Adrenal gland (tissue), 12 donors: ENCODE results near the gene ZC3H12A. TPM values are rescaled to one million over a fixed set of nuclear protein-coding genes. Genes with fewer than 3 reads are reported as not detected.

Source experiments
- DNase-seq, 7 donors: peaks; one replicate each; pipeline ENCODE4 v3.0.0-alpha.2; 2019 to 2020
- H3K27ac ChIP-seq, 5 donors: fragments of 200-600 bp; sonication (generic) in 4 of 5; 1 replicate in 3 of 5; 2 replicates in 2 of 5; pipeline versions ENCODE4 v1.5.1 to v1.8.0; 2016 to 2020; ENCODE audit warnings: mild to moderate bottlenecking in 1 of 5
- H3K27me3 ChIP-seq: fragments of 200-600 bp; 2 replicates; pipeline ENCODE4 v1.8.0; 2021
- H3K36me3 ChIP-seq, 2 donors: fragments of 200-600 bp; replicated peaks in 1 of 2; 1 replicate in 1 of 2; 2 replicates in 1 of 2; pipeline versions ENCODE4 v1.5.1 to v1.8.0; 2018 to 2022
- H3K4me1 ChIP-seq, 2 donors: fragments of 200-600 bp; replicated peaks in 1 of 2; 1 replicate in 1 of 2; 2 replicates in 1 of 2; pipeline versions ENCODE4 v1.5.1 to v1.8.0; 2018 to 2021
- H3K4me3 ChIP-seq, 4 donors: fragments of 200-600 bp; sonication (generic) in 3 of 4; one replicate each; pipeline ENCODE4 v1.5.1; 2016 to 2018
- H3K9me3 ChIP-seq, 3 donors: fragments of 200-600 bp; sonication (generic) in 1 of 3; replicated peaks in 1 of 3; 1 replicate in 2 of 3; 2 replicates in 1 of 3; pipeline versions ENCODE4 v1.5.1 to v1.8.0; 2016 to 2021
- CTCF ChIP-seq, 6 experiments: fragments of 450-650 bp in 4 of 6; fragments of 200-600 bp in 2 of 6; sonication (generic) in 1 of 6; IDR thresholded peaks; 1 replicate in 5 of 6; 2 replicates in 1 of 6; pipeline versions ENCODE4 v1.5.1 to v1.8.0; 2016 to 2021; ENCODE audit warnings: antibody characterized with exemption in 6 of 6, mild to moderate bottlenecking in 2 of 6, moderate library complexity in 1 of 6
- POLR2A ChIP-seq, 2 donors: fragments of 450-650 bp; IDR thresholded peaks; one replicate each; pipeline ENCODE4 v1.6.1; 2017; ENCODE audit warnings: antibody characterized with exemption in 2 of 2, mild to moderate bottlenecking in 2 of 2, moderate library complexity in 1 of 2
- WGBS, 4 donors: extraction: QIAGEN DNeasy Blood & Tissue Kit in 2 of 4; methylation state at CpG; one replicate each; pipeline versions ENCODE4 v1.1.5 to v1.1.7; 2013 to 2017; 5-methylcytosine and 5-hydroxymethylcytosine counted together
- intact Hi-C, 2 donors: fragments of 100-400 bp; cut with DNase I; formaldehyde crosslinking; loops; one replicate each; pipeline versions ENCODE4 v1.14.1 to v1.15.0; 2022 to 2023
- polyA plus RNA-seq, 3 donors: library from polyadenylated mRNA; stranded (reverse); fragments of 200-250 nt in 2 of 3; fragments of 350-450 nt in 1 of 3; fragmentation: Illumina TruSeq in 1 of 3; extraction: RNeasy Lipid Tissue Mini Kit (QIAGEN cat#74804) in 1 of 3; gene quantifications; one replicate each; pipeline ENCODE4 v1.2.3, GENCODE V29; 2013 to 2014
- total RNA-seq, 9 donors: library from RNA; depleted of rRNA in 4 of 9; stranded (reverse); fragments of >200 nt in 4 of 9; fragments of 120-200 nt in 1 of 9; fragmentation: NEBNext Ultra II Directional in 1 of 9; extraction: Animal tissue kit (Norgen Biotek cat#: 25700) in 1 of 9; gene quantifications; one replicate each; pipeline versions ENCODE4 v1.1.0 to v1.2.4, GENCODE V29; 2013 to 2023
- donor health status: healthy with polysubstance abuse.
- donor health status: Bipolar disorder and iron deficiency.
- donor health status: DM: yes; HTN: yes; CAD: no.
- donor health status: DM: no; HTN: no; CAD: no.
- donor health status: DM: no; HTN: no; CAD: no.
- donor health status: DM: yes; HTN: yes; CAD: no.

The ZC3H12A gene
- total and polyA plus RNA-seq, 12 donors = 3.2 to 53.0 (median 17.4) TPM

GRCh38 chr1:37453647-37454046, 20.7 kb upstream of the ZC3H12A start:
- DNase-seq = peak in 6 of 7 donors; percentile 55 to 81 (median 71)
- no peaks in the 10 kb centered on the region for H3K27me3 ChIP-seq
- 43 to 64% (median 55%) methylated on average over 5 to 7 of the region's 7 CpGs for WGBS, 4 donors
- peak overlapping the region in 1 of 5 donors; percentile 36 for H3K27ac ChIP-seq
- intact Hi-C loops = loop anchor here (2.0 to 10.0 kb wide), 3 partner anchors 33 to 231 kb away; no protein-coding TSS in a partner anchor
- H3K36me3 ChIP-seq = no peaks in the 10 kb centered on the region
- no peaks in the 10 kb centered on the region for H3K9me3 ChIP-seq
- no peak overlapping the region for H3K4me3 ChIP-seq
- peaks cover 0 to 8% of the 10 kb centered on the region in 2 donors for H3K4me1 ChIP-seq
- TF ChIP-seq CTCF (IDR thresholded peaks at IDR 0.05) (no peak), POLR2A (IDR thresholded peaks at IDR 0.05) (no peak)

GRCh38 chr1:37455516-37455915, 18.9 kb upstream of the ZC3H12A start:
- H3K27ac ChIP-seq = peak overlapping the region; percentile 49 to 90 (median 74)
- TF ChIP-seq CTCF (IDR thresholded peaks at IDR 0.05) (no peak), POLR2A (IDR thresholded peaks at IDR 0.05) (no peak)

GRCh38 chr1:37456614-37457013, 17.8 kb upstream of the ZC3H12A start:
- TF ChIP-seq POLR2A (IDR thresholded peaks at IDR 0.05) = no peak
- TF ChIP-seq CTCF (IDR thresholded peaks at IDR 0.05) = no peak

More at GRCh38 chr1:37455516-37455915, 18.9 kb upstream of the ZC3H12A start:
- DNase-seq = peak in 1 of 7 donors; percentile 34
- WGBS, 4 donors = 68 to 87% (median 76%) methylated on average over 10 of the region's 10 CpGs
- H3K4me1 ChIP-seq = peaks cover 0 to 8% of the 10 kb centered on the region in 2 donors
- no peak overlapping the region for H3K4me3 ChIP-seq
- no peaks in the 10 kb centered on the region for H3K27me3 ChIP-seq
- H3K36me3 ChIP-seq = no peaks in the 10 kb centered on the region
- H3K9me3 ChIP-seq = no peaks in the 10 kb centered on the region
- intact Hi-C loops = loop anchor here (2.0 to 10.0 kb wide), 2 partner anchors 31 to 229 kb away; no protein-coding TSS in a partner anchor

GRCh38 chr1:37458551-37458950, 15.8 kb upstream of the ZC3H12A start:
- intact Hi-C loops = loop anchor here in 1 of 2 donors (10.0 kb wide), 1 partner anchor 226 kb away; no protein-coding TSS in a partner anchor
- DNase-seq = no peak
- H3K9me3 ChIP-seq = no peaks in the 10 kb centered on the region
- H3K36me3 ChIP-seq = no peaks in the 10 kb centered on the region
- H3K4me3 ChIP-seq = no peak overlapping the region
- peaks cover 0 to 8% of the 10 kb centered on the region in 2 donors for H3K4me1 ChIP-seq
- TF ChIP-seq CTCF (IDR thresholded peaks at IDR 0.05) = no peak
- TF ChIP-seq POLR2A (IDR thresholded peaks at IDR 0.05) = no peak
- H3K27ac ChIP-seq = no peak overlapping the region
- H3K27me3 ChIP-seq = no peaks in the 10 kb centered on the region
- 77 to 89% (median 81%) methylated on average over 2 to 3 of the region's 3 CpGs for WGBS, 4 donors

More at GRCh38 chr1:37456614-37457013, 17.8 kb upstream of the ZC3H12A start:
- Histone ChIP-seq H3K9me3 (no peaks in the 10 kb centered on the region), H3K36me3 (no peaks in the 10 kb centered on the region), H3K27ac (no peak overlapping the region), H3K27me3 (no peaks in the 10 kb centered on the region), H3K4me3 (no peak overlapping the region), H3K4me1 (peaks cover 0 to 8% of the 10 kb centered on the region in 2 donors)
- intact Hi-C loops = loop anchor here in 1 of 2 donors (10.0 kb wide), 1 partner anchor 228 kb away; no protein-coding TSS in a partner anchor
- no peak for DNase-seq
